ENCODE results near the gene DDX10.

Gene DDX10

GRCh38 chr11:108666373-108666772 lies 1.5 kb downstream of the DDX10 start:
- Histone ChIP-seq H3K4ac (ENCODE audit: low read length) (no peak overlapping the region), H2AK5ac (ENCODE audit: low read depth, low read length) (no peak overlapping the region), H3K36me3 (replicated peaks in 1 of 2; ENCODE audit: control insufficient read depth in 2 of 2, insufficient read depth in 2 of 2, low read length in 2 of 2) (peaks cover 1 to 9% of the 10 kb centered on the region in 2 donors), H3K18ac (ENCODE audit: low read length) (no peak overlapping the region), H3K4me1 (ENCODE audit: control insufficient read depth in 2 of 2, insufficient read depth in 1 of 2, low read depth in 1 of 2, low read length in 2 of 2) (peaks cover 6 to 8% of the 10 kb centered on the region in 2 donors), H3K79me1 (ENCODE audit: low read depth, low read length) (peaks cover 2% of the 10 kb centered on the region), H2BK15ac (ENCODE audit: low read length) (no peak overlapping the region), H2BK120ac (ENCODE audit: low read depth, low read length) (no peak overlapping the region), H3K9me3 (replicated peaks in 1 of 2; ENCODE audit: control insufficient read depth in 2 of 2, insufficient read depth in 1 of 2, low read depth in 1 of 2, low read length in 2 of 2) (no peaks in the 10 kb centered on the region), H4K8ac (ENCODE audit: low read depth, low read length) (no peak overlapping the region), H3K27ac (replicated peaks; ENCODE audit: low read length) (no peak overlapping the region), H3K4me3 (ENCODE audit: low read length in 2 of 2) (peak overlapping the region in 1 of 2 donors; percentile 10), H3K14ac (ENCODE audit: low read length) (no peak overlapping the region), H2AFZ (ENCODE audit: low read length) (no peak overlapping the region), H2BK5ac (ENCODE audit: low read length) (no peak overlapping the region), H4K91ac (ENCODE audit: low read depth, low read length, poor library complexity) (no peak overlapping the region), H3K4me2 (ENCODE audit: insufficient read depth, low read length, poor library complexity, severe bottlenecking) (no peak overlapping the region), H3K27me3 (ENCODE audit: control insufficient read depth in 3 of 3, insufficient read depth in 3 of 3, low read depth in 1 of 3, low read length in 3 of 3) (no peaks in the 10 kb centered on the region), H3K9ac (ENCODE audit: low read depth, low read length, poor library complexity) (no peak overlapping the region), H2BK12ac (ENCODE audit: low read length) (no peak overlapping the region), H3K23ac (ENCODE audit: low read depth, low read length, poor library complexity) (no peak overlapping the region)
- no peak for DNase-seq (ENCODE audit: low spot score)
- no CpG with 5 or more reads among the region's 7 CpGs for WGBS, 2 donors (ENCODE audit: extremely low coverage in 2 of 2, insufficient read length in 2 of 2, insufficient replicate concordance in 1 of 2)

DNA sequence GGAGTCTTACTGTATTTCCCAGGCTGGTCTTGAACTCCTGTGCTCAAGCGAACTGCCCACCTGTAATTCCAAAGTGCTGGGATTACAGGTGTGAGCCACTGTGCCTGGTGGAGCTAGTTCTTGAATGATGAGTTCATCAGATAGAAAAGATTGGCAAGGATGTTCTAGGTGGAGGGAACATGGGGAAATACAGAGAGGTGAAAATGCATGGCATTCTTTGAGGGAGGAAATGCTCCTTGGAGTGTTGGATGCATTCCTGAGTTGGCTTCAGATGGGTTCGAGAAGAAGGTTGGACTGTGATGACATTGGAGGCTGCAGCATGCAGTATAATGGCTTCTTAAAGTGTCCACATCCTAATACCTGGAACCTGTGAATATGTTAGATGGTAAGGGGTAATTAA lies 4.4 kb downstream of the DDX10 start:
- Histone ChIP-seq H3K36me3 (replicated peaks in 1 of 2; ENCODE audit: control insufficient read depth in 2 of 2, insufficient read depth in 2 of 2, low read length in 2 of 2) (peaks cover 1 to 13% of the 10 kb centered on the region in 2 donors), H2BK5ac (ENCODE audit: low read length) (no peak overlapping the region), H2BK120ac (ENCODE audit: low read depth, low read length) (no peak overlapping the region), H3K4me1 (ENCODE audit: control insufficient read depth in 2 of 2, insufficient read depth in 1 of 2, low read depth in 1 of 2, low read length in 2 of 2) (peaks cover 6 to 8% of the 10 kb centered on the region in 2 donors), H3K9ac (ENCODE audit: low read depth, low read length, poor library complexity) (no peak overlapping the region), H2AFZ (ENCODE audit: low read length) (no peak overlapping the region), H3K14ac (ENCODE audit: low read length) (no peak overlapping the region), H4K91ac (ENCODE audit: low read depth, low read length, poor library complexity) (no peak overlapping the region), H3K9me3 (replicated peaks in 1 of 2; ENCODE audit: control insufficient read depth in 2 of 2, insufficient read depth in 1 of 2, low read depth in 1 of 2, low read length in 2 of 2) (no peaks in the 10 kb centered on the region), H3K4me2 (ENCODE audit: insufficient read depth, low read length, poor library complexity, severe bottlenecking) (no peak overlapping the region), H3K27me3 (ENCODE audit: control insufficient read depth in 3 of 3, insufficient read depth in 3 of 3, low read depth in 1 of 3, low read length in 3 of 3) (no peaks in the 10 kb centered on the region), H3K18ac (ENCODE audit: low read length) (no peak overlapping the region), H2AK5ac (ENCODE audit: low read depth, low read length) (no peak overlapping the region), H2BK15ac (ENCODE audit: low read length) (no peak overlapping the region), H2BK12ac (ENCODE audit: low read length) (no peak overlapping the region), H4K8ac (ENCODE audit: low read depth, low read length) (no peak overlapping the region), H3K4me3 (ENCODE audit: low read length in 2 of 2) (no peak overlapping the region), H3K79me1 (ENCODE audit: low read depth, low read length) (peaks cover 2% of the 10 kb centered on the region), H3K4ac (ENCODE audit: low read length) (no peak overlapping the region), H3K23ac (ENCODE audit: low read depth, low read length, poor library complexity) (no peak overlapping the region), H3K27ac (replicated peaks; ENCODE audit: low read length) (no peak overlapping the region)
- WGBS, 2 donors (ENCODE audit: extremely low coverage in 2 of 2, insufficient read length in 2 of 2, insufficient replicate concordance in 1 of 2) = no CpG with 5 or more reads among the region's 2 CpGs
- no peak for DNase-seq (ENCODE audit: low spot score)

DNA sequence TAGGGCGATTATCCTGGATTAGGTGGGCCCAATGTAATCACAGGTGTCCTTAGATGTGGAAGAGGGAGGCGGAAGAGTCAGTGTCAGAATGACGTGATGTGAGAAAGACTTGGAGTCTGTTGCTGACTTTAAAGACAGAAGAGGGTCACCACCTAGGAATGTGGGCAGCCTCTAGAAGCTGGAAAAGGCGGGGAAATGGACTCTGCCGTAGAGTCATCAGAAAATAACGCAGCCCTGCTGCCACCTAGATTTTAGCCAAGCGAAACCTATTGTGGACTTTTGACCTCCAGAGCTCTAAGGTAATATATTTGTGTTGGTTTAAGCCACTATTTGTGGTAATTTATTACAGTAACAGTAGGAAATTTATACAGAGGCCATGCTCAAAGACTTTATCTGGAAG lies 4.8 kb downstream of the DDX10 start:
- H3K4me3 ChIP-seq (ENCODE audit: low read length in 2 of 2) = no peak overlapping the region
- WGBS, 2 donors (ENCODE audit: extremely low coverage in 2 of 2, insufficient read length in 2 of 2, insufficient replicate concordance in 1 of 2) = no CpG with 5 or more reads among the region's 7 CpGs
- peaks cover 2% of the 10 kb centered on the region for H3K79me1 ChIP-seq (ENCODE audit: low read depth, low read length)
- no peaks in the 10 kb centered on the region for H3K27me3 ChIP-seq (ENCODE audit: control insufficient read depth in 3 of 3, insufficient read depth in 3 of 3, low read depth in 1 of 3, low read length in 3 of 3)
- no peak overlapping the region for H2BK12ac ChIP-seq (ENCODE audit: low read length)
- no peak overlapping the region for H3K9ac ChIP-seq (ENCODE audit: low read depth, low read length, poor library complexity)
- no peak overlapping the region for H4K8ac ChIP-seq (ENCODE audit: low read depth, low read length)
- H2AFZ ChIP-seq (ENCODE audit: low read length) = no peak overlapping the region
- H3K18ac ChIP-seq (ENCODE audit: low read length) = no peak overlapping the region
- H2BK120ac ChIP-seq (ENCODE audit: low read depth, low read length) = no peak overlapping the region
- H2AK5ac ChIP-seq (ENCODE audit: low read depth, low read length) = no peak overlapping the region
- H2BK5ac ChIP-seq (ENCODE audit: low read length) = no peak overlapping the region
- no peak overlapping the region for H3K4ac ChIP-seq (ENCODE audit: low read length)
- H2BK15ac ChIP-seq (ENCODE audit: low read length) = no peak overlapping the region
- H3K4me1 ChIP-seq (ENCODE audit: control insufficient read depth in 2 of 2, insufficient read depth in 1 of 2, low read depth in 1 of 2, low read length in 2 of 2) = peaks cover 6 to 8% of the 10 kb centered on the region in 2 donors
- no peaks in the 10 kb centered on the region for H3K9me3 ChIP-seq (replicated peaks in 1 of 2; ENCODE audit: control insufficient read depth in 2 of 2, insufficient read depth in 1 of 2, low read depth in 1 of 2, low read length in 2 of 2)
- DNase-seq (ENCODE audit: low spot score) = no peak
- no peak overlapping the region for H3K14ac ChIP-seq (ENCODE audit: low read length)
- no peak overlapping the region for H3K23ac ChIP-seq (ENCODE audit: low read depth, low read length, poor library complexity)
- no peak overlapping the region for H3K27ac ChIP-seq (replicated peaks; ENCODE audit: low read length)
- no peak overlapping the region for H4K91ac ChIP-seq (ENCODE audit: low read depth, low read length, poor library complexity)
- no peak overlapping the region for H3K4me2 ChIP-seq (ENCODE audit: insufficient read depth, low read length, poor library complexity, severe bottlenecking)
- peaks cover 1 to 16% of the 10 kb centered on the region in 2 donors for H3K36me3 ChIP-seq (replicated peaks in 1 of 2; ENCODE audit: control insufficient read depth in 2 of 2, insufficient read depth in 2 of 2, low read length in 2 of 2)

- Histone ChIP-seq H3K9ac (ENCODE audit: low read depth, low read length, poor library complexity) (no peak overlapping the region), H2BK15ac (ENCODE audit: low read length) (no peak overlapping the region), H3K79me1 (ENCODE audit: low read depth, low read length) (no peaks in the 10 kb centered on the region), H3K18ac (ENCODE audit: low read length) (no peak overlapping the region), H3K36me3 (replicated peaks in 1 of 2; ENCODE audit: control insufficient read depth in 2 of 2, insufficient read depth in 2 of 2, low read length in 2 of 2) (peaks cover 1 to 23% of the 10 kb centered on the region in 2 donors), H3K27me3 (ENCODE audit: control insufficient read depth in 3 of 3, insufficient read depth in 3 of 3, low read depth in 1 of 3, low read length in 3 of 3) (no peaks in the 10 kb centered on the region), H3K4me1 (ENCODE audit: control insufficient read depth in 2 of 2, insufficient read depth in 1 of 2, low read depth in 1 of 2, low read length in 2 of 2) (peaks cover 6 to 8% of the 10 kb centered on the region in 2 donors), H2BK12ac (ENCODE audit: low read length) (no peak overlapping the region), H4K8ac (ENCODE audit: low read depth, low read length) (no peak overlapping the region), H3K4me2 (ENCODE audit: insufficient read depth, low read length, poor library complexity, severe bottlenecking) (no peak overlapping the region), H3K4ac (ENCODE audit: low read length) (no peak overlapping the region), H2AK5ac (ENCODE audit: low read depth, low read length) (no peak overlapping the region), H3K4me3 (ENCODE audit: low read length in 2 of 2) (no peak overlapping the region), H2AFZ (ENCODE audit: low read length) (no peak overlapping the region), H3K27ac (replicated peaks; ENCODE audit: low read length) (no peak overlapping the region), H3K14ac (ENCODE audit: low read length) (no peak overlapping the region), H4K91ac (ENCODE audit: low read depth, low read length, poor library complexity) (no peak overlapping the region), H2BK5ac (ENCODE audit: low read length) (no peak overlapping the region), H3K9me3 (replicated peaks in 1 of 2; ENCODE audit: control insufficient read depth in 2 of 2, insufficient read depth in 1 of 2, low read depth in 1 of 2, low read length in 2 of 2) (no peaks in the 10 kb centered on the region), H2BK120ac (ENCODE audit: low read depth, low read length) (no peak overlapping the region), H3K23ac (ENCODE audit: low read depth, low read length, poor library complexity) (no peak overlapping the region)
- no peak for DNase-seq (ENCODE audit: low spot score)
- WGBS, 2 donors (ENCODE audit: extremely low coverage in 2 of 2, insufficient read length in 2 of 2, insufficient replicate concordance in 1 of 2) = no CpG with 5 or more reads among the region's 4 CpGs
These were observed 5.6 kb downstream of the DDX10 start for GRCh38 chr11:108670451-108670850.

All from neuronal stem cell (in vitro differentiated cells).